ENCODE measurements around the gene NEURL1.
"Not testable (repeated sequence)": the region's sequence is repeated elsewhere in the genome, so short reads cannot be mapped to it uniquely, and the experiment has no call there.

NEURL1 gene

DNA sequence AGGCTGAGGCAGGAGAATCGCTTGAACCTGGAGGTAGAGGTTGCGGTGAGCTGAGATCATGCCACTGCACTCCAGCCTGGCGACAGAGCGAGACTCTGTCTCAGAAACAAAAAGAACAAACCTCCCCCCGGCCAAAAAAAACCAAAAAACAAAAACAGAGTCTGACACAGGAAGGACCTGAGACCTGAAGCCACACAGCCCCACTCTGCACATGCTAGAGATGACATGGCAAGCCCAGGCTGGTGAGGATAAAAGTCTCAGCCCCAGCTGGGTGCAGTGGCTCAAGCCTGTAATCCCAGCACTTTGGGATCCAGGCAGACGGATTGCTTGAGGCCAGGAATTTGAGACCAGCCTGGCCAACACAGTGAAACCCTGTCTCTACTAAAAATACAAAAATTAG, 139.4 kb downstream of the NEURL1 start:
- DNase-seq = not testable (repeated sequence)

DNA sequence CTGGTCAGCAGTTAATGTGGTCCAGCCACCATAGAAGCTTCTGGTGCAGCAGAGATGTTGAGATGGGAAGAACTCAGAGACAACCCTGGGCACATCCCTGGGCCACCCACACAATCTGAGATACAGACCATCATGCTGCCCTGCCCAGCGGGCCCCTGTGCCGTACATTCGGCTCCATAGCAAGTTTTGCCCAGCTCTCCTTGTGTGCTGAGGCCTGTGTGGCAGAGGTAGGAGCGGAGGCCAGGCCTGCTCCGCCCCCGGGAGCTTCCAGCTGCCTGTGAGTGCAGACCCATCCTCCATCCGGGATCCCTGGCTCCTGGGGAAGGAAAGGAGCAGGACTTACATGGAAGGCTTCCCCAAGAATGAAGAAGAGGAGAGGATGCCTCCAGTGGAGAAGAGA, 140.3 kb downstream of the NEURL1 start:
- no peak for DNase-seq

DNA sequence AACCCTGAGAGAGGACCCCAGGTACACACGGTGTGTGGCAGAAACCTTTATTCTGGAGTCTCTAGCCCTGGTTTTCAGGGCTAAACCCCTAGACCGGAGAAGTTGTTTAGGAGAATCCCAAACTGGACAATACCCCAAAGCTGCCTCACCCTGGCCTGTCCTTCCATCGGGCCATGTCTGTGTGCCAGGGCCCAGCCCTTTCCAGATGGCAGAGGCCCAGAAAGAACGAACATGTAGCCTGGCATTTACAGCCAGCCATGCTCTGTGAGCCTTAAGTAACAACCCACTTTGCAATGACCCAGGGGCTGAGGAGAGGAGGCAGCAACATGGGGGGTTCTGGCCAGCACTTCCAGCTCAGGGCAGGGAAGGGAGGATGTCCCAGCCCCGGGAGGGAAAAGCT, 142.1 kb downstream of the NEURL1 start:
- DNase-seq = no peak

DNA sequence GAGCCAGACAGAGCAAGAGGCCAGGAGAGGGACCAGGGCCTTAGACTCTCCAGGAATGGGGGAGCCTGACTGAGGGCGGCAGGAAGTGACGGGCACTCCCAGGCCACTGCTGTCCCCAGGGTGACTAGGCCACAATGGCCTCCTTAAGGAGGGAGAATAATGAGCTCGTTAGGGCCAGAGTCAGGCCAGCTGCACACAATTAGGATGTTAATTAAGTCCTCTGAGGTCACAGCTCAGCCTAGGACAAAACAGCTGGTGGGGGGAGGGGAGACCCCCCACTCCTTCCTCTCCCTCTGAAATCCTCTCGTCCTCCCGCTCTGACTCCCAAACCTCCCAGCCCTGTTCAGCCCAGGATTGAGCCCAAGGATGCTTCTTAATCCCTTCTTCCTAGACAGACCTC, 143.0 kb downstream of the NEURL1 start:
- DNase-seq = no peak

DNA sequence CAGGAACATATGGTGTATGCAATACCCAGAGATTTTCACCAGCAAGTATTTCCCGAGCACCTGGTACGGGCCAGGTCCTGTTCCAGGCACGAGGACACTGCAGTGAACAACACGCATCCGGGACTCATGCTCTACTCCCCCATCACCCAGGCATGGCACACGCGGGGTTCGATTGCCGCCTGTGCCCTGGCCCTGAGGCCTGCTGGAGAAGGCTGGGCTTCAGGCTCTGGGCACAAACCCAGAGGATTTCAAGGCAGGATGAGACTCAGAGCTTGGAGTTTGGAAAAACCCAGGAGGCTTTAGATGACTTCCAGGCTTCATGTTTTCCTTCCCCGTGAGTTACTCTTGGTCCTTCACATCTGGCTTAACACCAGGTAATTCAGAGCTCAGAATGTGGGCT, 143.5 kb downstream of the NEURL1 start:
- DNase-seq = no peak

DNA sequence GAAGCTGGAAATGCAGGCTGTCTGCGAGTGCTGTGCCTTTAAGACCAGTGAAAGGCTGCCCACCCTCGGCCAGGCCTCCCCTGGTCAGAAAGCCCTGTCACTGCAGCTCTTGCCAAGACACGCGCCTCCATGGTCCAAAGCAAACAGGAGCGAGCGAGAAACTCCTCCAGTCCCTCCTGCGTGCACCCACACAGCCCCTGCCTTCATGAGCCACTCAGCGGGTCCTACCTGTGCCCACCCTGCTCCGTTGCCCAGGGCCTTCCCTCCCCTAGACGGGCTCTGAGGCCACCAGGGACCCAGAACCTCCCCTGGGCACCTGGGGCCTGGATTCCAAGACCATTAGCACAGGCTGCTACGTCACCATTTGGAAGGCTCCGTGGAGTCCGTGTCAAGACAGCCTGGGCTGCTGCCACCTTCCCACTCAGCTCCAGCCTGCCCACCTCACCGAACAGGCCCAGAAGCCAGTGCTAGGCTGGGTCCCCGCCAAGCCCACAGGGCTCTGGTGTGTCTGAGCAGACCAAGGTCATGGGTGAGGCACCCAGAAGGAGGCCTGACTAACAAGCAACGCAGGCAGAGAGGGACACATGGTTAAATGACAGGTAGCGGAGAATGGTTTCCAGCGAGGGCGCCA, 144.5 kb downstream of the NEURL1 start:
- DNase-seq = no peak

DNA sequence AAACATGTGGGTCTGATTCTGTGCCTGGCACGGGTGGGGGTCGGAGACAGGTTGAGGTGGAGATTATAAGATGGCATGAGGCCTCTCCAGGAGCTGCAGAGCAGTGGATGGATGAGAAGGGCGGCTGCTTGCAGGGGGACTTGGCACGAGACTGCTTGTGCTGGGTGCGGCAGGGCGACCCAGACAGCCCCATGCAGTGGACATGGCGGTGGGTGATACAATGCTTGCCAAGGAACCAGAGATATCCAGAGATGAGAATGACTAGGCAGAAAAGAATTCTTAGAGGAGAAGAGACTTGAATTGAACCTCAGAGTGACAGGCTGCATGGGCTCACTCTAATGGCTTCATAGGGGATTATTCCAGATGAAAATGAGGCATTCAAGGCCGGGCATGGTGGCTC, 145.4 kb downstream of the NEURL1 start:
- DNase-seq = no peak

DNA sequence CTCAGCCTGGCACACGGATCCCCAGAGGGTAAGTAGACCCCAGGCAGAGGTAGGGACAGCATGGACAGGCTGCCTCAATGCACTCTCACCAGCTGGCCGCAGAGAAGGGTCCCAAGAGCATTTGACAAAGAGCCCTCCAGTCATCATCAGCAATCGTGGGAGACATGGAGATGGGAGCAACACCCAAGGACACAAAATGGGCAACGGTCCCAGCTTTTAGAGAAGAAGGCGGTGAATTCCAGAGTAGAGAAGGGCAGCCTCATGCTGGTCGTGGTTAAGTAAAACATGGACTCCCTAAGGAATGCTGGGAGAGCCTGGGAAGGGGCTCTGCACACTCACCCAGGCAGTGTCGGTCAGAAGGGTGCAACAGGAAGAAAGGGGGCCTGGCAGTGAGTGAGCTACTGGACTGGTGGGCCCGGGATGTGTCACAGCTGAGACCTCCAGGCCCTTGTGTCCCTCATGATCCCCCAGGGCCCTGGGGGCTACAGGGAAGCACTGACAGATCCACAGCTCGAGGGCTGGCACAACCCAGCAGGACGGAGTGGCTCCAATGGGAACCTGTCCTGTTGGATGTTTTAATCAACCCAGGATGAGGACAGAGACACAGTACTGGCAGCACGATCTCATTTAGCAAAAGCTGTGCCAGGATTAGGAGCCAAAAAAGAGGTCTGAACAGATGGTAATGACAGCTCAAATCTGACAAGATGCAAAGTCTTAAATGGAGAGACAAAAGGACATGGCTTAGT, 147.1 kb downstream of the NEURL1 start:
- DNase-seq = no peak

DNA sequence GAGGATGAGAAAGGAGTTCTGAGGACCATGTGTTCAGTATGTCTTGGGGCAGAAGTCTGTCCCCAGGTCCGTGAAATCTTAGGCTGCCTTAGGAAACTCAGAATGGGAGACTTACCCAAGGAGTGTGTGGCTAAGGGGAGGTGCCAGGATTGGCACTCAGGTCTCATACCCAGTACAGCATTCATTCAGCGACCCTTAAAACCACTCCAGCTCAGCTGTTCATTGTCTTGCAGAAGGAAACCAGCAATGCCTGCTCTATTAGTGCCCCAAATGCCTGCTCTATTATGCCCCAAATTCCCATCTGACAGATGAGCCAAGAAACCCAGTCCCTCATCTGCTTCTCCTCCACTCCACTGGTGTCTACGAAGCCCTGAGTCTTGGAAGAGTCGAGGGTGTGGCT, 147.8 kb downstream of the NEURL1 start:
- no peak for DNase-seq

Data from activated CD4-positive, alpha-beta T cell treated with anti-CD3 and anti-CD28 coated beads for 48 hours (primary cell).